Neural progenitor cell (in vitro differentiated cells): ENCODE results near the gene WWOX. TPM values are rescaled to one million over a fixed set of nuclear protein-coding genes. Genes with fewer than 3 reads are reported as not detected.

Experiments
- DNase-seq: peaks from one replicate; pipeline ENCODE4 v3.0.0-alpha.2; 2016; ENCODE audit warnings: low spot score
- H2AFZ ChIP-seq: fragments of 200-600 bp; sonication (generic); replicated peaks from 2 replicates; pipeline ENCODE4 v1.6.1; 2016; ENCODE audit warnings: antibody characterized with exemption
- H3F3A ChIP-seq: fragments of 200-600 bp; sonication (generic); 2 replicates; pipeline ENCODE4 v1.6.1; 2016; ENCODE audit warnings: antibody characterized with exemption, low read depth
- H3K27ac ChIP-seq: fragments of 200-600 bp; sonication (generic); 2 replicates; pipeline ENCODE4 v1.5.1; 2016; ENCODE audit warnings: mild to moderate bottlenecking
- H3K27me3 ChIP-seq: fragments of 200-600 bp; sonication (generic); 2 replicates; pipeline ENCODE4 v1.6.1; 2016; ENCODE audit warnings: mild to moderate bottlenecking, moderate library complexity
- H3K36me3 ChIP-seq: fragments of 200-600 bp; sonication (generic); 2 replicates; pipeline ENCODE4 v1.5.1; 2016
- H3K4me1 ChIP-seq: fragments of 200-600 bp; sonication (generic); 2 replicates; pipeline ENCODE4 v1.6.1; 2016; ENCODE audit warnings: mixed run types
- H3K4me2 ChIP-seq: fragments of 200-600 bp; sonication (generic); 2 replicates; pipeline ENCODE4 v1.6.1; 2016
- H3K4me3 ChIP-seq: fragments of 200-600 bp; sonication (generic); 2 replicates; pipeline ENCODE4 v1.5.1; 2016
- H3K79me2 ChIP-seq: fragments of 200-600 bp; sonication (generic); 2 replicates; pipeline ENCODE4 v1.6.1; 2016; ENCODE audit warnings: low read depth
- H3K9ac ChIP-seq: fragments of 200-600 bp; sonication (generic); 2 replicates; pipeline ENCODE4 v1.6.1; 2016
- H3K9me3 ChIP-seq: fragments of 200-600 bp; sonication (generic); 2 replicates; pipeline ENCODE4 v1.5.1; 2016; ENCODE audit warnings: low read depth
- H4K20me1 ChIP-seq: fragments of 200-600 bp; sonication (generic); 2 replicates; pipeline ENCODE4 v1.6.1; 2016; ENCODE audit warnings: low read depth
- H3K27ac Mint-ChIP-seq: 3 replicates; pipeline ENCODE4 v1.8.0; 2021; ENCODE audit warnings: mixed read lengths
- H3K27me3 Mint-ChIP-seq: 2 replicates; pipeline ENCODE4 v1.8.0; 2022; ENCODE audit warnings: low read depth, mild to moderate bottlenecking, inconsistent platforms, moderate library complexity, mixed read lengths; ENCODE audit not compliant: insufficient read depth
- H3K36me3 Mint-ChIP-seq: 3 replicates; pipeline ENCODE4 v1.8.0; 2021; ENCODE audit warnings: mixed read lengths
- H3K4me1 Mint-ChIP-seq: 3 replicates; pipeline ENCODE4 v1.8.0; 2021; ENCODE audit warnings: mixed read lengths
- H3K4me3 Mint-ChIP-seq: 3 replicates; pipeline ENCODE4 v1.8.0; 2021; ENCODE audit warnings: mild to moderate bottlenecking, moderate library complexity, mixed read lengths
- H3K9me3 Mint-ChIP-seq: 3 replicates; pipeline ENCODE4 v1.8.0; 2020; ENCODE audit warnings: mixed read lengths
- CTCF ChIP-seq: fragments of 200-600 bp; sonication (generic); IDR thresholded peaks from 2 replicates; pipeline ENCODE4 v1.5.1; 2017; ENCODE audit warnings: antibody characterized with exemption, mild to moderate bottlenecking
- EZH2 ChIP-seq: fragments of 200-600 bp; sonication (generic); IDR thresholded peaks from 2 replicates; pipeline ENCODE4 v1.6.1; 2017; ENCODE audit warnings: antibody characterized with exemption, mild to moderate bottlenecking, moderate library complexity
- EZH2phosphoT487 ChIP-seq: fragments of 200-600 bp; sonication (generic); IDR thresholded peaks from 2 replicates; pipeline ENCODE4 v1.6.1; 2017; ENCODE audit warnings: antibody characterized with exemption
- total RNA-seq: library from RNA; depleted of rRNA; stranded (reverse); fragments of >200 nt; gene quantifications from 2 replicates; pipeline ENCODE4 v1.2.3, GENCODE V29; 2015; ENCODE audit warnings: low replicate concordance

WWOX gene
- total RNA-seq, 1 donor from 2014 or later: 63.7 TPM

DNA sequence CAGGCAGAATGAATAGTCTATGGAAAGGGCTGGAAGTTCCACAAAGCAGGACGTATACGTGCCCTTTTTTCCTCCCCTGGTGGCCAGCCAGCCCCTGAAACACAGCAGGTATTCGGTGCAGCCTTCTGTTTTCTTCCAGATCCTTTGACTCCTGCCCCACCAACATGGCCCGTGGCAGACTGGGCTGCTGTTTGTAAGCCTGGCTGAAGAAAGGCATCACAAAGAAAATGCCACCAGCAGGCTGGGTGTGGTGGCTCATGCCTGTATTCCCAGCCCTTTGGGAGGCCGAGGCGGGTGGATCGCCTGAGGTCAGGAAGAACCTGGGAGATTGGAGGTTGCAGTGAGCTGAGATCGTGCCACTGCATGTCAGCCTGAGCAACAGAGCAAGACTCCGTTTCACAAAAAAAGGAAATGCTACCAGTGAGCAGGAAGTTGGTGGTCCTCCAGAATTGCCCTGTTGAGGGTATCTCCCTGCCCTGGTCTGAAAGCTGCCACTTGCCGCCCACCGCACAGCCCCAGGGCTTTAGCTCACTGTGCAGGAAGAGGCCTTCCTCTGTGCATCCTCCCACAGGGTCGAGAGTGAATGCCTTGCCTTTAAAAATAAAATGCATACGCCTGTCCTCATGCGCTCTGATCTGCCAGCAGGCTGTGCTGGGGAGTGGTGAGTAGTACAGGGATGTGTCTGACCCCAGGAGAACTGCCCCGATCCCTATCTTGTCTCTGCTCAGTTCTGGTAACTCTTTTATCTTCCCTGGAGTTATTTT lies 913.4 kb downstream of the WWOX start:
- H2AFZ ChIP-seq: no peak overlapping the region
- H3K4me1 ChIP-seq: peaks cover 4% of the 10 kb centered on the region
- Mint-ChIP-seq H3K36me3 (no peaks in the 10 kb centered on the region), H3K4me1 (peaks cover 16% of the 10 kb centered on the region), H3K27me3 (no peaks in the 10 kb centered on the region), H3K4me3 (no peak overlapping the region), H3K9me3 (peaks cover 6% of the 10 kb centered on the region), H3K27ac (peak overlapping the region; percentile 5)
- no peaks in the 10 kb centered on the region for H3K36me3 ChIP-seq
- no peak overlapping the region for H3K4me2 ChIP-seq
- H3F3A ChIP-seq: no peaks in the 10 kb centered on the region
- H3K27ac ChIP-seq: no peak overlapping the region
- H4K20me1 ChIP-seq: no peaks in the 10 kb centered on the region
- H3K79me2 ChIP-seq: no peaks in the 10 kb centered on the region
- H3K4me3 ChIP-seq: no peak overlapping the region
- no peak for DNase-seq
- TF ChIP-seq CTCF: peak; percentile 4
- no peak for TF ChIP-seq EZH2phosphoT487
- H3K9me3 ChIP-seq: no peaks in the 10 kb centered on the region
- H3K27me3 ChIP-seq: no peaks in the 10 kb centered on the region
- no peak overlapping the region for H3K9ac ChIP-seq

DNA sequence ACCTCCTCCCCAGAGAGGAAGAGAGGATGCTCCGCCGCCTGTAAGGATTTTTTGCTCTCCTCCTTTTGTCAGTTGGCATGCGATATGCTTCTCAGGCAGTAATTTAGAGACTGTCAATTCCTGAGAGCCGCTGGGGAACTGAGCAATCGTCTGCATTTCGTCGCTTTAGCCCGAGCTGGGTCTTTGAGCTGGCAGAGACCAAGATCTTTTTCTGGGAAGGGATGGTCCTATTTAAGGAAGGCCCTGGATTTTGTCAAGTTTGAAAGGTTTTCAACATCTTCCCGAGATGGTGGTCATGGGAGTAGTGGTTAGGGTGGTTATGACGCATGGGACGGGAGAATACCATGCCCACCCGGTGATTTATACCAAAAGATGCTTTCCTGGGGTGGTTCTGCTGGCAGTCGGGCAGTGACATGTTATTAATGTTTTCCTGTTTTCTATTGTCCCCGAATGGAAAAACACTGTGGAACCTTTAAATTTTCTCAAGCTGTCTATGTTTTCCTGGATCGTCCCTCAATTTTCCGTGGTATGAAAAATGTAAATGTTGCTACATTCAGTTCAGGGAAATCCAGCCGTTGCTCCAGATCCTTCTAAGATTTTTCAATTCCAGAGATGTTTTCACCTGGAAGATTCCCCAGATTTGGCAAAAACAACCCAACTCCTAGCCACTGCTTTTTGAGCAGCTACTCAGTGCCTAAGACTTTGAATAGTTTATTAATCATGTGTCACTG lies 914.6 kb downstream of the WWOX start:
- peaks cover 8% of the 10 kb centered on the region for H3K9me3 Mint-ChIP-seq

DNA sequence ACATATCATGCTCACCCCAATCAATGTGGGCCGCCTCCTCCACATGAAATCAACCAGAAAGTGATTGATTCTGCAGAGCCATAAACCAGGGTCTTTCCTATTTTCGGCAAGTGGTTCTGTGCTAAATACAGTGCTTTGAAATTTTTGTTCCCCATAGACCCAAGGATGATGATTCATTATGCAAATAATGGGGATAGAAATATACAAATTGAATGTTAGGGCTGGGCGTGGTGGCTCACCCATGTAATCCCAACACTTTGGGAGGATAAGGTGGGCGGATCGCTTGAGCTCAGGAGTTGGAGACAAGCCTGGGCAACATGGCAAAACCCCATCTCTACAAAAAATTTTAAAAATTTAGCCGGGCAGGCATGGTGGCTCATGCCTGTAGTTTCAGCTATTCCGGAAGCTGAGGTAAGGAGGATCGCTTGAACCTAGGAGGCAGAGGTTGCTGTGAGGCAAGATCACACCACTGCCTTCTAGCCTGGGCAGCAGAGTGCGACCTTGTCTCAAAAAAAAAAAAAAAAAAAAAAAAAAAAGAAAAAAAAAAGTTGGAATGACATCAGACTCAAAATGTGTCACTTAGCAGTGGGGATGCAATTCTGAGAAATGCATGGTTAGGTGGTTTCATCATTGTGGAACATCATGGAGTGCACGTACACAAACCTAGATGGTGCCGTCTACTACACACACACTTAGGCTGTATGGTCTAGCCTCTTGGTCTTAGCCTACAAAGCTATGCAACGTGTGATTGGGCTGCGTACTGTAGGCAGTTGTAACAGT lies 919.4 kb downstream of the WWOX start:
- no peaks in the 10 kb centered on the region for H3K79me2 ChIP-seq
- H3K27me3 ChIP-seq: no peaks in the 10 kb centered on the region
- H3K4me3 Mint-ChIP-seq: no peak overlapping the region
- H3K27me3 Mint-ChIP-seq: peaks cover 3% of the 10 kb centered on the region
- peaks cover 12% of the 10 kb centered on the region for H3K4me1 ChIP-seq
- no peaks in the 10 kb centered on the region for H3K36me3 ChIP-seq
- H3K27ac ChIP-seq: no peak overlapping the region
- H3K27ac Mint-ChIP-seq: no peak overlapping the region
- H3K36me3 Mint-ChIP-seq: no peaks in the 10 kb centered on the region
- no peak for DNase-seq
- no peak for TF ChIP-seq CTCF
- TF ChIP-seq EZH2phosphoT487: no peak
- TF ChIP-seq EZH2: no peak
- H3K9ac ChIP-seq: no peak overlapping the region
- no peak overlapping the region for H2AFZ ChIP-seq
- H3K4me2 ChIP-seq: no peak overlapping the region
- H3K4me1 Mint-ChIP-seq: peaks cover 14% of the 10 kb centered on the region
- peaks cover 8% of the 10 kb centered on the region for H3K9me3 Mint-ChIP-seq
- no peak overlapping the region for H3K4me3 ChIP-seq
- no peaks in the 10 kb centered on the region for H3K9me3 ChIP-seq
- no peaks in the 10 kb centered on the region for H3F3A ChIP-seq
- H4K20me1 ChIP-seq: no peaks in the 10 kb centered on the region

More for the DNA sequence above, 914.6 kb downstream of the WWOX start:
- no peak overlapping the region for H2AFZ ChIP-seq
- Mint-ChIP-seq H3K27me3 (no peaks in the 10 kb centered on the region), H3K4me3 (no peak overlapping the region), H3K36me3 (no peaks in the 10 kb centered on the region), H3K4me1 (peaks cover 16% of the 10 kb centered on the region), H3K27ac (no peak overlapping the region)
- H3K9ac ChIP-seq: no peak overlapping the region
- TF ChIP-seq EZH2phosphoT487 (no peak), EZH2 (no peak), CTCF (no peak)
- H3K9me3 ChIP-seq: no peaks in the 10 kb centered on the region
- no peaks in the 10 kb centered on the region for H4K20me1 ChIP-seq
- H3K4me1 ChIP-seq: peaks cover 4% of the 10 kb centered on the region
- no peaks in the 10 kb centered on the region for H3F3A ChIP-seq
- H3K4me3 ChIP-seq: no peak overlapping the region
- DNase-seq: no peak
- no peak overlapping the region for H3K4me2 ChIP-seq
- H3K36me3 ChIP-seq: no peaks in the 10 kb centered on the region
- H3K27me3 ChIP-seq: no peaks in the 10 kb centered on the region
- no peaks in the 10 kb centered on the region for H3K79me2 ChIP-seq
- H3K27ac ChIP-seq: no peak overlapping the region
